HG03280 (cell line): ENCODE results near the gene ALDH1L1.

Source experiments
- ATAC-seq: cut with Tn5 transposase; IDR thresholded peaks from one replicate; pipeline ENCODE4 v1.9.1; 2021; ENCODE audit warnings: mild to moderate bottlenecking, moderate library complexity; ENCODE audit not compliant: unreplicated experiment

The ALDH1L1 gene

DNA sequence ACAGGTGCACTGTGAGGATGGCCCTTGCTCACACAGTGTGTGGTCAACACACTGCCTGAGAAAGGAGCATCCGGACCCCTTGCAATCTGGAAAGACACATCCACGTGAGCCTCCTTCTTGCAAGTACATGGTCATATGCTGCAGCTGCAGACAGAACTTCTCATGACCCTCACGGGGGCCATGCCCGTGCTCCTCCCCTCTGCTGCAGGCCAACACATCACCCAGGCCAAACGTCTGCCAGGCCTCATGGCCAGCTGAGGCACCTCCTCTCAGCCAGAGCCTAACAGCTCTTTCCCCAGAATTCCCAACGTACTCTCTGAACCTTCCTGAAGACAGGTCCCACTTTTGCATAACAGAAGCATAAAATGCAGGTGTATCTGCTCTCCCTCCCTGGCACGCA is 121.7 kb downstream of the ALDH1L1 start:
- no peak for ATAC-seq

- no peak for ATAC-seq
Measured at GRCh38 chr3:126057936-126058335, 122.5 kb downstream of the ALDH1L1 start.

DNA sequence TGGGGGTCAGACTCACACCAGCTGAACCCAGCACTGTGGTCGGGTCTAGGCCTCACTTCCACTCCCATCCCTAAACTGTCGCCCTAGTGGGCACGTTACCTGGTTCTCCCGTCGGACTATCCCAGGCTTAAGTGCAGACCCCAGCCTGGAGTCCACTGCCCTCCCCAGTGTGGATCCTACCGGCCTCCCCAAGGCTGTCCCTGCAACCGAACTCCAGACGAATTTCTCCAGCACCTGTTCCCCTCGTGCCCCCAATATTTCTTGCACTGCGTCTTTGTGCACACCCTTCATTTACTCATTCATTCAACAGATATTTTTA is 122.9 kb downstream of the ALDH1L1 start:
- no peak for ATAC-seq

GRCh38 chr3:126056681-126057500 is 123.5 kb downstream of the ALDH1L1 start:
- no peak for ATAC-seq

DNA sequence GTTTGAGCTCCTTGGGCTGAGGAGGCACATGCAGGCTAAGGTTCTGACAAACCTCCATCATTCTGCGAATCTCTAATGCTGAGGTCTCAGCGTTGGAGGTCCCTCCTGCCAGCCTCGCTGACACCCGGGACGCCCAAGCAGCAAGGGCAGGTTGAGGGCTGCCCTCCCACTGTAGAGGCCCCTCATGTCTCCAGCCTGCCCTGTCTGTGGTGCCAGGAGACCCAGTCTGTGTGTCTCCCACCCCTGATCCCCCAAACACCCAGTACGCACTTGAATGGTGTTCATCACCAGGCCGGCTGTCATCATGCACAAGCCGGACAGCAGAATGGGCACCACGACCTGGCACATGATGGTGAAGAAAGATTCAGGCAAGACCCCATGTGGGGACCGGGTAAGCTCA is 124.3 kb downstream of the ALDH1L1 start:
- ATAC-seq, result no peak

GRCh38 chr3:126054870-126055269 is 125.5 kb downstream of the ALDH1L1 start:
- no peak for ATAC-seq

DNA sequence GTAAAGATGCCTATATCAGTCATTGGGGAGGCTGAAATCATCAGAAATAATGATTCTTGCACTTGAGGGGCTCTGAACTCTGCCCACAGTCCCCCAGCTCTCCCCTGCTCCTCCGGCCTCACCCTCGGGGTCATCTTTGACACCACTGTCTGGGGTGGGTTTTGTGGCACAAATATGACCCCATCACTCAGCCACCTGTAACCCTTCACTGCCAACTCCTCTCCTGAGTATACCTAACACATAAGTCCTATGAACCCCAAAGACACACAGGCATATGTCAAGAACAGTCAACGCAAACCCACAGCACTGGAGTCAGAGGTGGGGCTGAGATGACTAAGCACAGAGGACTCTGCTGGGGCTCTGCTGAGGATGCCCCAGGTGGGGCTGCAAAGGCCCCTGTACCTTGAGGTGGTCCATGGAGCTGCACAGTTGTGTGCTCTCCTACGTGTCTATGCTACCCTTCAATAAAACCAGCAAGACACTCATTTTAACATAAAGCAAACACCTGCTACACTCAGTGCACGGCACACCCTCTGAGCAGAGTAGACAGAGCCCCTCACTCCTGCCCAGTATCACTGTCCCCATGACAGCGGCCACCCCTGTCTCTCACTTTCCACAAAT is 126.3 kb downstream of the ALDH1L1 start:
- ATAC-seq, result no peak
